HepG2 (cell line): ENCODE data around the gene KCNH6. TPM values are rescaled to one million over a fixed set of nuclear protein-coding genes. Genes with fewer than 3 reads are reported as not detected.

Source experiments
- ARID2 ChIP-seq: sonication (generic); formaldehyde crosslinking; IDR thresholded peaks from 2 replicates; pipeline ENCODE4 v1.8.1; 2022; ENCODE audit warnings: mild to moderate bottlenecking, missing genetic modification reagents, borderline replicate concordance
- ARNTL ChIP-seq: sonication (generic); formaldehyde crosslinking; IDR thresholded peaks from 2 replicates; pipeline ENCODE4 v1.4.0; 2020; ENCODE audit warnings: mild to moderate bottlenecking, missing genetic modification reagents
- ATRX ChIP-seq: sonication (generic); formaldehyde crosslinking; IDR thresholded peaks from 2 replicates; pipeline ENCODE4 v1.4.0; 2020; ENCODE audit warnings: missing genetic modification reagents, borderline replicate concordance
- CCDC6 ChIP-seq: sonication (generic); formaldehyde crosslinking; IDR thresholded peaks from 2 replicates; pipeline ENCODE4 v1.8.1; 2022; ENCODE audit warnings: mild to moderate bottlenecking, missing genetic modification reagents, moderate library complexity
- DMAP1 ChIP-seq: IDR thresholded peaks from 2 replicates; pipeline ENCODE4 v1.6.1; 2016
- DR1 ChIP-seq: sonication (generic); formaldehyde crosslinking; IDR thresholded peaks from 2 replicates; pipeline ENCODE4 v1.8.0; 2021; ENCODE audit warnings: mild to moderate bottlenecking, missing genetic modification reagents, inconsistent platforms
- DZIP1 ChIP-seq: sonication (generic); formaldehyde crosslinking; IDR thresholded peaks from 2 replicates; pipeline ENCODE4 v1.5.0; 2020; ENCODE audit warnings: mild to moderate bottlenecking, missing genetic modification reagents
- HNF4A ChIP-seq: sonication (generic); formaldehyde crosslinking; IDR thresholded peaks from 2 replicates; pipeline ENCODE4 v1.4.0; 2020; ENCODE audit warnings: missing genetic modification reagents
- HOXA9 ChIP-seq: sonication (generic); formaldehyde crosslinking; IDR thresholded peaks from 2 replicates; pipeline ENCODE4 v1.8.1; 2022; ENCODE audit warnings: missing genetic modification reagents, mild to moderate bottlenecking, moderate library complexity, borderline replicate concordance
- SOX13 ChIP-seq, 3 experiments: fragments of 450-650 bp in 1 of 3; sonication (generic) in 1 of 3; formaldehyde crosslinking in 1 of 3; IDR thresholded peaks in 2 of 3; conservative IDR thresholded peaks in 1 of 3; 2 replicates each; pipeline versions ENCODE4 v1.5.0 to v1.6.1; 2016 to 2020; ENCODE audit warnings: antibody characterized with exemption in 1 of 3, mild to moderate bottlenecking in 1 of 3, missing compliant biosample characterization in 1 of 3, missing genetic modification reagents in 1 of 3, moderate library complexity in 1 of 3
- ZNF230 ChIP-seq: sonication (generic); formaldehyde crosslinking; IDR thresholded peaks from 2 replicates; pipeline ENCODE4 v1.4.0; 2020; ENCODE audit warnings: mild to moderate bottlenecking, missing genetic modification reagents
- ZNF256 ChIP-seq: sonication (generic); formaldehyde crosslinking; conservative IDR thresholded peaks from 2 replicates; pipeline ENCODE4 v1.4.0; 2020; ENCODE audit warnings: missing genetic modification reagents
- ZNF782 ChIP-seq: sonication (generic); formaldehyde crosslinking; IDR thresholded peaks from 2 replicates; pipeline ENCODE4 v1.4.0; 2020; ENCODE audit warnings: missing genetic modification reagents, mild to moderate bottlenecking, borderline replicate concordance
- ZNF788 ChIP-seq: sonication (generic); formaldehyde crosslinking; IDR thresholded peaks from 2 replicates; pipeline ENCODE4 v1.5.0; 2020; ENCODE audit warnings: mild to moderate bottlenecking, missing genetic modification reagents, borderline replicate concordance
- ZSCAN9 ChIP-seq: IDR thresholded peaks from 2 replicates; pipeline ENCODE4 v1.6.1; 2016; ENCODE audit warnings: borderline replicate concordance
- polyA plus RNA-seq, 8 experiments: library from polyadenylated mRNA; depleted of rRNA in 3 of 8; stranded (reverse) in 7 of 8; unstranded in 1 of 8; fragments of >200 nt; fragmentation: Illumina TruSeq in 4 of 8; extraction: Trizol in 4 of 8; gene quantifications; 2 replicates each; pipeline versions ENCODE4 v1.2.1 to v1.2.3, GENCODE V29; 2011 to 2016; ENCODE audit warnings: low read depth in 4 of 8, missing spikeins in 1 of 8, mixed read lengths in 1 of 8; ENCODE audit not compliant: insufficient read depth in 1 of 8
- total RNA-seq, 5 experiments: library from RNA; depleted of rRNA; stranded (reverse); fragments of >200 nt; fragmentation: Illumina TruSeq; extraction: Trizol; gene quantifications; 2 replicates each; pipeline ENCODE4 v1.2.3, GENCODE V29; 2016; ENCODE audit warnings: low read depth in 1 of 5
- TF ChIP-seq, protein P1 (sequence below): sonication (generic); formaldehyde crosslinking; IDR thresholded peaks from 2 replicates; pipeline ENCODE4 v1.5.0; 2020; ENCODE audit warnings: missing genetic modification reagents, mild to moderate bottlenecking, borderline replicate concordance
- TF ChIP-seq, protein P2 (sequence below): sonication (generic); formaldehyde crosslinking; conservative IDR thresholded peaks from 2 replicates; pipeline ENCODE4 v1.4.0; 2020; ENCODE audit warnings: missing genetic modification reagents
- TF ChIP-seq, protein P3 (sequence below): sonication (generic); formaldehyde crosslinking; IDR thresholded peaks from 2 replicates; pipeline ENCODE4 v1.4.0; 2020; ENCODE audit warnings: missing genetic modification reagents, borderline replicate concordance

The KCNH6 gene
- total and polyA plus RNA-seq, 2 of the 13 experiments (the other 11 are each of a cell fraction or from before 2014, with no cell fraction given): 0.05 to 0.18 TPM

GRCh38 chr17:63578027-63578768, 55.0 kb downstream of the KCNH6 start (continued):
- TF ChIP-seq, protein P1, sequence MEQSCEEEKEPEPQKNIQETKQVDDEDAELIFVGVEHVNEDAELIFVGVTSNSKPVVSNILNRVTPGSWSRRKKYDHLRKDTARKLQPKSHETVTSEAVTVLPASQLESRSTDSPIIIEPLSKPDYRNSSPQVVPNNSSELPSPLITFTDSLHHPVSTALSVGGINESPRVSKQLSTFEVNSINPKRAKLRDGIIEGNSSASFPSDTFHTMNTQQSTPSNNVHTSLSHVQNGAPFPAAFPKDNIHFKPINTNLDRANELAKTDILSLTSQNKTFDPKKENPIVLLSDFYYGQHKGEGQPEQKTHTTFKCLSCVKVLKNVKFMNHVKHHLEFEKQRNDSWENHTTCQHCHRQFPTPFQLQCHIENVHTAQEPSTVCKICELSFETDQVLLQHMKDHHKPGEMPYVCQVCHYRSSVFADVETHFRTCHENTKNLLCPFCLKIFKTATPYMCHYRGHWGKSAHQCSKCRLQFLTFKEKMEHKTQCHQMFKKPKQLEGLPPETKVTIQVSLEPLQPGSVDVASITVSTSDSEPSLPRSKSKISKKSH: no peak
- peak; percentile 71; the same call in 1 of the 2 replicates for TF ChIP-seq SOX13 (IDR thresholded peaks at IDR 0.05)
- TF ChIP-seq SOX13 (CRISPR knock-in tag; conservative IDR thresholded peaks at IDR 0.05 in 1 of 2, IDR thresholded peaks at IDR 0.05 in 1 of 2): peak in 1 of 2 experiments; percentile 89; a peak in 2 of 4 replicates
- TF ChIP-seq, protein P2, sequence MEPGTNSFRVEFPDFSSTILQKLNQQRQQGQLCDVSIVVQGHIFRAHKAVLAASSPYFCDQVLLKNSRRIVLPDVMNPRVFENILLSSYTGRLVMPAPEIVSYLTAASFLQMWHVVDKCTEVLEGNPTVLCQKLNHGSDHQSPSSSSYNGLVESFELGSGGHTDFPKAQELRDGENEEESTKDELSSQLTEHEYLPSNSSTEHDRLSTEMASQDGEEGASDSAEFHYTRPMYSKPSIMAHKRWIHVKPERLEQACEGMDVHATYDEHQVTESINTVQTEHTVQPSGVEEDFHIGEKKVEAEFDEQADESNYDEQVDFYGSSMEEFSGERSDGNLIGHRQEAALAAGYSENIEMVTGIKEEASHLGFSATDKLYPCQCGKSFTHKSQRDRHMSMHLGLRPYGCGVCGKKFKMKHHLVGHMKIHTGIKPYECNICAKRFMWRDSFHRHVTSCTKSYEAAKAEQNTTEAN: peak; percentile 36; the same call in 1 of the 2 replicates
- no peak for TF ChIP-seq DR1 (CRISPR knock-in tag)
- no peak for TF ChIP-seq DZIP1
- 0 out of 2 replicates have a peak, but pooled peaks have one; percentile 50 for TF ChIP-seq HOXA9 (CRISPR knock-in tag)
- TF ChIP-seq, protein P3, sequence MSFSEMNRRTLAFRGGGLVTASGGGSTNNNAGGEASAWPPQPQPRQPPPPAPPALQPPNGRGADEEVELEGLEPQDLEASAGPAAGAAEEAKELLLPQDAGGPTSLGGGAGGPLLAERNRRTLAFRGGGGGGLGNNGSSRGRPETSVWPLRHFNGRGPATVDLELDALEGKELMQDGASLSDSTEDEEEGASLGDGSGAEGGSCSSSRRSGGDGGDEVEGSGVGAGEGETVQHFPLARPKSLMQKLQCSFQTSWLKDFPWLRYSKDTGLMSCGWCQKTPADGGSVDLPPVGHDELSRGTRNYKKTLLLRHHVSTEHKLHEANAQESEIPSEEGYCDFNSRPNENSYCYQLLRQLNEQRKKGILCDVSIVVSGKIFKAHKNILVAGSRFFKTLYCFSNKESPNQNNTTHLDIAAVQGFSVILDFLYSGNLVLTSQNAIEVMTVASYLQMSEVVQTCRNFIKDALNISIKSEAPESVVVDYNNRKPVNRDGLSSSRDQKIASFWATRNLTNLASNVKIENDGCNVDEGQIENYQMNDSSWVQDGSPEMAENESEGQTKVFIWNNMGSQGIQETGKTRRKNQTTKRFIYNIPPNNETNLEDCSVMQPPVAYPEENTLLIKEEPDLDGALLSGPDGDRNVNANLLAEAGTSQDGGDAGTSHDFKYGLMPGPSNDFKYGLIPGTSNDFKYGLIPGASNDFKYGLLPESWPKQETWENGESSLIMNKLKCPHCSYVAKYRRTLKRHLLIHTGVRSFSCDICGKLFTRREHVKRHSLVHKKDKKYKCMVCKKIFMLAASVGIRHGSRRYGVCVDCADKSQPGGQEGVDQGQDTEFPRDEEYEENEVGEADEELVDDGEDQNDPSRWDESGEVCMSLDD: no peak
- TF ChIP-seq ZNF256 (CRISPR knock-in tag): no peak
- TF ChIP-seq ZSCAN9: no peak
- peak; percentile 91 for TF ChIP-seq HNF4A (CRISPR knock-in tag)
- 0 out of 2 replicates have a peak, but pooled peaks have one; percentile 88 for TF ChIP-seq ZNF230
- peak; percentile 72 for TF ChIP-seq DMAP1 (CRISPR knock-in tag)
- TF ChIP-seq ZNF788: peak; percentile 67; the same call in 1 of the 2 replicates
- peak; percentile 95 for TF ChIP-seq ARNTL
- no peak for TF ChIP-seq ATRX (CRISPR knock-in tag)
- no peak for TF ChIP-seq ARID2 (CRISPR knock-in tag)
- peak; percentile 78; the same call in 1 of the 2 replicates for TF ChIP-seq ZNF782 (CRISPR knock-in tag)
- peak; percentile 93 for TF ChIP-seq CCDC6
